ENCODE measurements around the gene RGS11.

Gene RGS11

GRCh38 chr16:275786-276232 is at the start of gene RGS11:
RGS11 (minus strand) TSS chr16:275944; CDS start chr16:275911, 33 bp downstream.
- no peak for DNase-seq (ENCODE audit: low read depth in 2 of 2)

- DNase-seq (ENCODE audit: low read depth in 2 of 2) = peak; percentile 23 to 25
Measured at GRCh38 chr16:324451-325334, 48.9 kb upstream of the RGS11 start.

GRCh38 chr16:324201-324450 is 48.4 kb upstream of the RGS11 start:
- no peak for DNase-seq (ENCODE audit: low read depth in 2 of 2)

- DNase-seq (ENCODE audit: low read depth in 2 of 2) = no peak
Measured at GRCh38 chr16:322476-323143, 46.9 kb upstream of the RGS11 start.

- no peak for DNase-seq (ENCODE audit: low read depth in 2 of 2)
Measured at GRCh38 chr16:321532-321931, 45.8 kb upstream of the RGS11 start.

GRCh38 chr16:320206-320605 is 44.5 kb upstream of the RGS11 start:
- no peak for DNase-seq (ENCODE audit: low read depth in 2 of 2)

GRCh38 chr16:318628-319027 is 42.9 kb upstream of the RGS11 start:
- DNase-seq (ENCODE audit: low read depth in 2 of 2) = no peak

- no peak for DNase-seq (ENCODE audit: low read depth in 2 of 2)
Measured at GRCh38 chr16:317583-317982, 41.8 kb upstream of the RGS11 start.

GRCh38 chr16:316741-317464 is 41.2 kb upstream of the RGS11 start:
- DNase-seq (ENCODE audit: low read depth in 2 of 2) = no peak

- DNase-seq (ENCODE audit: low read depth in 2 of 2) = no peak
Measured at GRCh38 chr16:314795-315299, 39.1 kb upstream of the RGS11 start.

- DNase-seq (ENCODE audit: low read depth in 2 of 2) = no peak
Measured at GRCh38 chr16:314351-314750, 38.6 kb upstream of the RGS11 start.

- no peak for DNase-seq (ENCODE audit: low read depth in 2 of 2)
Measured at GRCh38 chr16:311725-312124, 36.0 kb upstream of the RGS11 start.

GRCh38 chr16:309476-309875 is 33.7 kb upstream of the RGS11 start:
- DNase-seq (ENCODE audit: low read depth in 2 of 2) = no peak

GRCh38 chr16:307691-308312 is 32.1 kb upstream of the RGS11 start:
- DNase-seq (ENCODE audit: low read depth in 2 of 2) = no peak

GRCh38 chr16:306911-307370 is 31.2 kb upstream of the RGS11 start:
- DNase-seq (ENCODE audit: low read depth in 2 of 2) = no peak

GRCh38 chr16:305916-306626 is 30.3 kb upstream of the RGS11 start:
- DNase-seq (ENCODE audit: low read depth in 2 of 2) = no peak

- DNase-seq (ENCODE audit: low read depth in 2 of 2) = no peak
Measured at GRCh38 chr16:303760-304505, 28.2 kb upstream of the RGS11 start.

GRCh38 chr16:301950-302349 is 26.2 kb upstream of the RGS11 start:
- DNase-seq (ENCODE audit: low read depth in 2 of 2) = no peak

GRCh38 chr16:301235-301634 is 25.5 kb upstream of the RGS11 start:
- no peak for DNase-seq (ENCODE audit: low read depth in 2 of 2)

GRCh38 chr16:297832-298231 is 22.1 kb upstream of the RGS11 start:
- no peak for DNase-seq (ENCODE audit: low read depth in 2 of 2)
